MCF 10A (cell line): Measurements from ENCODE around the gene DAAM1. TPM values are rescaled to one million over a fixed set of nuclear protein-coding genes. Genes with fewer than 3 reads are reported as not detected.

Experiments
- BruUV-seq: library from RNA; stranded (reverse); fragments of 400-500 nt; replicated peaks from 2 replicates; lab custom pipeline; 2021; lab: Mats Ljungman, UMichigan
- CTCF ChIA-PET: fragments of 300-600 bp; sonication (Branson Sonifier 250); formaldehyde crosslinking; extraction: SDS; loops from one replicate; lab custom pipeline; 2021; ENCODE audit warnings: antibody characterized with exemption, inconsistent platforms; lab: Yijun Ruan, JAX
- POLR2A ChIA-PET: fragments of 300-600, 350-650 bp; sonication (Branson Sonifier 250); formaldehyde crosslinking; extraction: SDS; loops from one replicate; lab custom pipeline; 2020; ENCODE audit warnings: antibody characterized with exemption, inconsistent platforms; lab: Yijun Ruan, JAX
- DNase-seq: peaks from one replicate; pipeline ENCODE4 v3.0.0-alpha.2; 2018; ENCODE audit not compliant: unreplicated experiment
- H3K27ac Mint-ChIP-seq: one replicate; pipeline ENCODE4 v1.8.0; 2022; ENCODE audit warnings: mild to moderate bottlenecking, low read depth, mixed read lengths; ENCODE audit not compliant: unreplicated experiment
- H3K27me3 Mint-ChIP-seq: one replicate; pipeline ENCODE4 v1.8.0; 2022; ENCODE audit warnings: mixed read lengths; ENCODE audit not compliant: insufficient read depth, unreplicated experiment
- H3K36me3 Mint-ChIP-seq: one replicate; pipeline ENCODE4 v1.8.0; 2022; ENCODE audit warnings: mild to moderate bottlenecking, moderate library complexity, mixed read lengths; ENCODE audit not compliant: insufficient read depth, unreplicated experiment
- H3K4me1 Mint-ChIP-seq: one replicate; pipeline ENCODE4 v1.8.0; 2022; ENCODE audit warnings: mixed read lengths; ENCODE audit not compliant: insufficient read depth, unreplicated experiment
- H3K4me3 Mint-ChIP-seq: one replicate; pipeline ENCODE4 v1.8.0; 2022; ENCODE audit warnings: mild to moderate bottlenecking, moderate library complexity, mixed read lengths; ENCODE audit not compliant: unreplicated experiment
- H3K9me3 Mint-ChIP-seq: one replicate; pipeline ENCODE4 v1.8.0; 2022; ENCODE audit warnings: mixed read lengths; ENCODE audit not compliant: unreplicated experiment
- CTCF ChIP-seq: fragments of 200-600 bp; IDR thresholded peaks from one replicate; pipeline ENCODE4 v1.8.0; 2022; ENCODE audit warnings: antibody characterized with exemption, mild to moderate bottlenecking; ENCODE audit not compliant: unreplicated experiment
- intact Hi-C: fragments of 100-400 bp; cut with micrococcal nuclease; formaldehyde crosslinking; loops from 2 replicates; pipeline ENCODE4 v1.14.1; 2022
- total RNA-seq: library from RNA; stranded (reverse); gene quantifications from 2 replicates; pipeline ENCODE4 v1.2.3, GENCODE V29; 2022

DAAM1 gene
- total RNA-seq, 1 experiment from 2014 or later: 27.4 TPM

GRCh38 chr14:59265808-59266207 is 77.3 kb downstream of the DAAM1 start:
- BruUV-seq: no TSS peak
- Mint-ChIP-seq H3K27me3 (no peaks in the 10 kb centered on the region), H3K4me3 (no peak overlapping the region), H3K4me1 (peaks cover 20% of the 10 kb centered on the region), H3K9me3 (peaks cover 6% of the 10 kb centered on the region), H3K27ac (no peak overlapping the region), H3K36me3 (peaks cover 6% of the 10 kb centered on the region)
- DNase-seq: peak; percentile 22
- CTCF ChIA-PET: interaction anchor here (0.6 to 0.7 kb wide), 3 partner anchors 26 to 520 kb away, joined by 3 to 5 read pairs (median 3); no protein-coding TSS in a partner anchor
- intact Hi-C loops: no loop called here
- TF ChIP-seq CTCF: no peak
- POLR2A ChIA-PET: interaction anchor here (0.6 to 4.2 kb wide), 3 partner anchors 10 to 78 kb away, joined by 3 to 19 read pairs (median 3); no protein-coding TSS in a partner anchor

GRCh38 chr14:59267046-59267445 is 78.6 kb downstream of the DAAM1 start:
- POLR2A ChIA-PET: interaction anchor here (0.7 to 4.2 kb wide), 3 partner anchors 9 to 79 kb away, joined by 3 to 19 read pairs (median 4); partner anchors contain the start of gene DAAM1
- TF ChIP-seq CTCF: no peak
- no TSS peak for BruUV-seq
- Mint-ChIP-seq H3K9me3 (peaks cover 6% of the 10 kb centered on the region), H3K4me1 (peaks cover 25% of the 10 kb centered on the region), H3K27me3 (no peaks in the 10 kb centered on the region), H3K27ac (no peak overlapping the region), H3K36me3 (peaks cover 6% of the 10 kb centered on the region), H3K4me3 (no peak overlapping the region)
- intact Hi-C loops: no loop called here
- DNase-seq: no peak
- CTCF ChIA-PET: interaction anchor here (0.6 to 0.9 kb wide), 4 partner anchors 23 to 765 kb away, joined by 3 to 4 read pairs (median 3); no protein-coding TSS in a partner anchor

- Mint-ChIP-seq H3K9me3 (peaks cover 6% of the 10 kb centered on the region), H3K4me1 (peaks cover 29% of the 10 kb centered on the region), H3K4me3 (no peak overlapping the region), H3K27ac (no peak overlapping the region), H3K36me3 (peaks cover 6% of the 10 kb centered on the region), H3K27me3 (no peaks in the 10 kb centered on the region)
- ChIA-PET POLR2A (interaction anchor here (0.6 to 4.2 kb wide), 3 partner anchors 8 to 96 kb away, joined by 3 to 19 read pairs (median 3); no protein-coding TSS in a partner anchor), CTCF (interaction anchor here (0.6 to 0.8 kb wide), 3 partner anchors 517 to 877 kb away, joined by 3 to 4 read pairs (median 3); no protein-coding TSS in a partner anchor)
- no TSS peak for BruUV-seq
- intact Hi-C loops: no loop called here
- peak; percentile 87 for DNase-seq
- no peak for TF ChIP-seq CTCF
Measured at GRCh38 chr14:59268011-59268410, 79.5 kb downstream of the DAAM1 start.

- DNase-seq: no peak
- peaks cover 29% of the 10 kb centered on the region for H3K4me1 Mint-ChIP-seq
- H3K27me3 Mint-ChIP-seq: no peaks in the 10 kb centered on the region
- intact Hi-C loops: no loop called here
- H3K27ac Mint-ChIP-seq: no peak overlapping the region
- H3K9me3 Mint-ChIP-seq: peaks cover 6% of the 10 kb centered on the region
- ChIA-PET POLR2A (no interaction called here), CTCF (interaction anchor here (0.7 kb wide), 1 partner anchor 90 kb away, joined by 3 read pairs; no protein-coding TSS in a partner anchor)
- peaks cover 6% of the 10 kb centered on the region for H3K36me3 Mint-ChIP-seq
- no peak for TF ChIP-seq CTCF
- no peak overlapping the region for H3K4me3 Mint-ChIP-seq
- BruUV-seq: no TSS peak
Measured at GRCh38 chr14:59268858-59269257, 80.4 kb downstream of the DAAM1 start.
